NCI-H2227 treated with DMSO at 0.1 percent for 48 hours (cell line): ENCODE measurements around the gene VPS37B.
A peak's percentile ranks its signal among the peaks of the same experiment; 100 is the strongest.
"Not testable (repeated sequence)": the region's sequence is repeated elsewhere in the genome, so short reads cannot be mapped to it uniquely, and the experiment has no call there.

Experiments used
- DNase-seq: peaks from one replicate; lab custom pipeline; 2025; lab: John Stamatoyannopoulos, UW

Gene VPS37B

DNA sequence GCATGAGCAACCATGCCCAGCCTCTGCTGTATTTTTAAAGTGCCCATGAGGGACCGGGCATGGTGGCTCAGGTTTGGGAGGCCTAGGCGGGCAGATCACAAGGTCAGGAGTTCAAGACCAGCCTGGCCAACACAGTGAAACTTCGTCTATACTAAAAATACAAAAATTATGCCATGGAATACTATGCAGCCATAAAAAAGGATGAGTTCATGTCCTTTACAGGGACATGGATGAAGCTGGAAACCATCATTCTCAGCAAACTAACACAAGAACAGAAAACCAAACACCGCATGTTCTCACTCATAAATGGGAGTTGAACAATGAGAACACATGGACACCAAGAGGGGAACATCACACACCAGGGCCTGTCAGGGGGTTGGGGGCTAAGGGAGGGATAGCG is 9.3 kb upstream of the VPS37B start:
- DNase-seq: not testable (repeated sequence)

GRCh38 chr12:122903693-122904034 is 7.7 kb upstream of the VPS37B start:
- DNase-seq: no peak

- DNase-seq: no peak
Measured at GRCh38 chr12:122902854-122903692, 7.1 kb upstream of the VPS37B start.

GRCh38 chr12:122899887-122900286 is 4.0 kb upstream of the VPS37B start:
- no peak for DNase-seq

- DNase-seq: no peak
Measured at GRCh38 chr12:122896662-122897061, 738 bp upstream of the VPS37B start.

GRCh38 chr12:122895320-122895703 is 612 bp downstream of the VPS37B start:
- DNase-seq: no peak

- DNase-seq: no peak
Measured at GRCh38 chr12:122894193-122895121, 1.5 kb downstream of the VPS37B start.

DNA sequence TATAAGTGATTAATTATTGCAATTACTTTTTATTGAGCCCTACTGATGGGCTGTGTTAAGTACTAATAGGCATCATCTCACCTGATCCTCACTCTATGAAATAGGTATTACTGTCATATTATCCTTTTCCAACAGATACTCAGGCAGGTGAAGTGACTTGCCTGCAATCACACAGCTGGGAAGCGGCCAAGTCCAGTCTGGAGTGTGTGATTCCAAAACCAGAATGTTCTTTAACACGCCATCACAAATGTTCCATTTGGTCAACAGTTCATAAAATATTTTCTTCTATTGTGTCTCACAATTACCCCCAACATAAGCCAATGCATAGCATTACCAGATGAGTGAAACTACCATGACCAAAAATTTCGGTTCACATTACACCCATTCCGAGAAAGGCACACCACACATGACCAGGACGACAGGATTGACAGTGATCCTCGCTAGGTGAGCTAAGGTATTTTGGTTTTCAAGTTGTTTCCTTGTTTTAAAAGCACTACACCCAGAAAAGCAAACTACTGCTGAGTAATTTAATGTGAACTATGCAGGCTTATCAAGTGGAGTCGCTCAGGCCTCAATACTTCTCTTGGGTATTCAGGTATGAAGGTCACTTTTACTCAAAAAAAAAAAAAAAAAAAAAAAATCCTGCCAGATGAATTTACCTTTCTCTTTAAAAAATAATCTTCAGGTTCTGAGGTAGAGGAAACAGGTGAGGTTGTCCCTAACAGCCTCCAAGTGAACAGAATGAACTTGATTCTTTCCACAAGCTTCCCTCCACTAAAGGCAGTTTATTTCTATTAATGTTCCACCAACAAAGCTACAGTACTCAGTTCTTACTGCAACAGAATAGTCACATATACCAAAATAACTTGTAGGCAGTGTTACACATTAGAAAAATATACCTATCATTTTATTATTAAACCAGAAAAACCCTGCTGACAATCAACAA is 2.4 kb downstream of the VPS37B start:
- DNase-seq: no peak

GRCh38 chr12:122892724-122893123 is 3.2 kb downstream of the VPS37B start:
- not testable (repeated sequence) for DNase-seq

DNA sequence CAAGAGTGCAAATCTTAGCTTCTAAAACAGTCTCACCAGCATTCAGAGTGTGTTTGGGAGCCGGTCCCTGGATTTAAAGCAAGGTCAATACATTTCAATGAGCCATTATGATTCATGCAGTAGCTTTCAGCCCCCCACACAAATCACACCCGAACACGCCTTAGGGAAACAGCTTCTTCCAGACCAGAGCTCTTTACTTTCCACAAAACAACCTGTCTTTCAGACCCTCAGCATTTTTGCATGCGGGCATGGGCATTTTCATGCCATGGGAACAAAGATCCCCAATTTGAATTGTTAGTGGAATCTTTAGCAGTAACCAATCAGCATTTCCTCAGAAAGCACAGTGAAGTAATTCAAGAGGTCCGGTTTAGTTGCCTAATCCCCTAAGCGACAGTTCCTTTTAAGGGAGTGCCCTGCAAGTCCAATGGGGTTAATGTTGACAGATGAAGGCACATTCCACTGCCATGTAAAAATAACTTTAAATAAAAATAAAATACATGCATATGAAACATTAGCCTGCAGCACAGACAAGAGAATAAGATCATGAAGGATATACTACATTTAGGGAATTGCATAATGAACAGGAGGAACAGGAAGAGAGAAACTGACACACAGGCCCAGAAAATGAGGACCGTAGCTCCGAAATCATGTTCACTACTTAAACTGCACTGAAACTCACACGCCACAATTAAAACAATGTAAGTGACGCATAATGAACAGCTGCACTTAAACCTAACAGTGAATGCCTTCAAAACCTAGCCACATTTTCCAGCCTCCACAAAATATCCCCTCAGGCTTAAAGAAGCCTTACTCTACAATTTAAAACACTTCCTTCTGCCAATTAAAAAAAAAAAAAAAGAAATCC is 4.0 kb downstream of the VPS37B start:
- no peak for DNase-seq

DNA sequence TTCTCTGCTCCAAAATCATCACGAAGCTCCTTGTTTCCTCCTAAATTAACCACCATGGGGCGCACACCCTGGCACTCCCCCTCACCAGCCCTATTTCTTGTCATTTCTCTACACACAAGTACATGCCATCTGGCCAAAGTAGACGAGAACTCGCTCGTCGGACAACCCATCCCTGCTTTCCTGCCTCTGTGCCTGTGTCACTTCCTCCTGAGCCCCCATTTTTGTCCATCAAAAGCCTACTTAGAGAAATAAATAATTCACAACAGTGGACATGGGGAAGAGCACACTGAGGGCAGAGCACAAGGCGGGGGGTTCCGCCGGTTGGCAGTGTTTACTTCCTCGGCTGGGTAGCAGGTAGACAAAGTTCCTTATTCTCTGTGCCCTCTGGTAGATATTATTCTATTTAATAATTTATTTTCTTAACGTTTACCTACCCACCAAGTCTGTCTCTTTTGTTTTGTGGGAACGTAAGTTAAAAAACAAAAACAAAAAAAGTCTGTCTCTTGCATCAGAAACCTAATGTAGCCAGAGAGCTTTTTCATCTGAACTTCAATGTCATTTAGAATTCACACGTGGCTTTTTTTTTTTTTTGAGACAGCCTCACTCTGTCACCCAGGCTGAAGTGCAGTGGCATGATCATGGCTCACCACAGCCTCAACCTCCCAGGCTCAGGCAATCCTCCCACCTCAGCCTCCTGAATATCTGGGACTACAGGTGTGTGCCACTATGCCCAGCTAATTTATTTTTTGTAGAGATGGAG is 6.0 kb downstream of the VPS37B start:
- DNase-seq: no peak

DNA sequence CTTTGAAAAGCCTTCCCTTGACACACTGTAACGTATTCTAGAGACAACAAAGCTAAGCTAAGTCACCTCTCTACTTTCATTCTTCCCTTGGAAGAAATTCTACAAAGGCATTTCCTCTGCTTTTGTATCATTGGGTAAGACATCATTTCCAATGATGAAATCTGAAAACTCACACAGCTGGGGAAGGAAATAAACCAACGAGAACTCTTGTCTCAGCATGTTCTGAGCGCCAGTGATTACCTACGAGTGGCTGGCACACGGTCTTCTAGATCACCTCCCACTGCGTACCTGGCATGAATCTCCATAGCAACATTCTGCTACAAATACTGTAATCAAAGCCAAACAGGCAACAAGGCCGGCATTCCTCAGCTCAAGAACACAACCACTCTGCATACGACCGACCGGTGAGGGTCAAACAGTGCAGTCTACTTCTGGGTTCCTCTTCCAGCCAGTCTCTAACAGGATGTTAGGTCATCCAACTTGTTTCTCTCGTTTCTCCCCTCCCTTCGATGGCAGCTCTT is 7.6 kb downstream of the VPS37B start:
- peak; percentile 53 for DNase-seq

DNA sequence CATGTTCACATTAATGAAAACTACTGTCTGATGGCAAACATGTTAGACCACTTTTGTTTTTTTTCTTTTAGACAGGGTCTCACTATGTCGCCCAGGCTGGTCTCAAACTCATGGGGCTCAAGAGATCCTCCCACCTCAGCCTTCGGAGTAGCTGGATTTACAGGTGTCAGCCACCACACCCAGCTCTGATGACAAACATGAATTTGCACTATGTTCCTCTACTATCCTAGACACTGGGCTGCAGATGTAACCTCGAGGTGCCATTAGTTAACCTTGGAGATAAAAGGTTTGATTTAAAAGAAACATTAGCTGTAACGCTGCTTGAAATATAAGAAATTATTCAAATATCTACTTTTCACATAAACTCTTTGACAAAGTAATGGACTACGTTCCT is 8.1 kb downstream of the VPS37B start:
- no peak for DNase-seq

DNA sequence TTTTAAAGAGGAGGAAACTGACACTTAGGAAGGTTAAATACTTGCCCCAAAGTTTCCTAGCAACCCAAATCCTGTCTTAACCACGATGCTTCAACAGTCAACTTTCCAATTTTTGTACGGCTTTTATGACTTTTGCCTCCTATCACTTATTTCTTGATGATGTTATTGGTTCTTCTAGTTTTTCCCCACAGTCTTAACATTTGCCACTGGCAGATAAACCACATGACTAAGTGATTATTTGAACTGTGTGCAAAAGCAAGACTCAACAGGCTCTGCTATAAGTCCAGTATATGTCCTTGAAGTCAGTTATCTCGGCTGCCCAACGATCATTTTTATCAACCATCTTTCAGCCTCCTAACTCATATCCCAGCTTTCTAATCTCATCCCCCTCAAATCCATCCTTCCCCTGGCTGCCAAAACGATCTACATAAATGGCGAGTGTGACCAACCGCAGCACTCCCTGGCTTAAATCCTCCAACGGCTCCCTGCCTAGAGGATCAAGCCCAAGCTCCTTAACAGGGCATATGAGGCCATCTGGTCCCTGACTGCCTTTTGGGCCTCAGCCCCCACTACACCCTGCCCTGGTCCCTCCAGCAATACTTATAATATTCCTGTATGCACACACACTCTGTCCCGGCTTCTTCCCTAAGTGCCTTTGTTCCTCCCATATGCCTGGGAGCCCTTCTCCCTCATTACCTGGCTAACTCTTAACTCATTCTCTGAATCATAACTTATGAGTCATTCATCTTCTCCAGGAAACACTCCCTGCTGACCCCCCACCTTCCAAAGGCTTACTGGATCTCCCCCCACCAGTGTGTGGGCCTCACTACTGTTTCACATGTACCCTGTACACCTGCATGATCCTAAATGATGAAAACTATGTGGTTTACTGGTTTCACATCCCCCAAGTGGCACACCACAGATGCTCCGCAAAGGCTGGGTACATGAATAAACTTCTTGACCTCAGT is 8.8 kb downstream of the VPS37B start:
- peak; percentile 29 for DNase-seq

DNA sequence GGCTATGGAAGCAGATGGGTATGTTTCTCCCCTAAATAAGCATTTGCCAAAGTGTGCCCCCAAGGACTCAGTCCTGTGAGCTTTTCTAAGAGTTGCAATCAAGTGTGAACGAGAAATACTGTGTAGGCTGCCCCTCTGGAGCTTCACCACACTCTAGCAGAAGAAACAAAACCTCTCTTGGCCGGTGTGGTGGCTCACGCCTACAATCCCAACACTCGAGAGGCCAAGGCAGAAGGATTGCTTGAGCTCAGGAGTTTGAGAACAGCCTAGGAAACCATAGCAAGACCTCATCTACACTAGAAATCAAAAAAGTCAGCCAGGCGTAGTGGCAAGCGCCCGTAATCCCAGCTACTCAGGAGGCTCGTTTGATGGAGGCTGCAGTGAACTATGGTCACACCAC is 9.8 kb downstream of the VPS37B start:
- no peak for DNase-seq

DNA sequence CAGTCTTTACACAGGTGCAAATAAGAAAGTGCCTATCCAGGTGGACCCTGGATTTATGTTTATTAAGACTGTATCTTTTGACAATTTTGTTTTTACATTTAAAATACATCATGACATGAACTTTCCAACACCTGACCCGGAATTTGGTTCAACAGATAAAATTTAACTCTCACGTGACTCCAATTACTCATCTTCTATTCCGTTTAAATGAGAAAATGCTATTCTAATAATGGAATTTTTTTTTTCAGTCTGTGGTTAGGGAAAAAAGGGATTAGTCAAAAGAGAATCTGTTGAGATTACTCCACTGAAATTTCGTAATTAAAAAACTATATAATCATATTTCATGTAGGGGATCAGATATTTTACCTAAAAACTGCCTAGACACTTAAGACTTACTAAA is 11.1 kb downstream of the VPS37B start:
- DNase-seq: no peak

DNA sequence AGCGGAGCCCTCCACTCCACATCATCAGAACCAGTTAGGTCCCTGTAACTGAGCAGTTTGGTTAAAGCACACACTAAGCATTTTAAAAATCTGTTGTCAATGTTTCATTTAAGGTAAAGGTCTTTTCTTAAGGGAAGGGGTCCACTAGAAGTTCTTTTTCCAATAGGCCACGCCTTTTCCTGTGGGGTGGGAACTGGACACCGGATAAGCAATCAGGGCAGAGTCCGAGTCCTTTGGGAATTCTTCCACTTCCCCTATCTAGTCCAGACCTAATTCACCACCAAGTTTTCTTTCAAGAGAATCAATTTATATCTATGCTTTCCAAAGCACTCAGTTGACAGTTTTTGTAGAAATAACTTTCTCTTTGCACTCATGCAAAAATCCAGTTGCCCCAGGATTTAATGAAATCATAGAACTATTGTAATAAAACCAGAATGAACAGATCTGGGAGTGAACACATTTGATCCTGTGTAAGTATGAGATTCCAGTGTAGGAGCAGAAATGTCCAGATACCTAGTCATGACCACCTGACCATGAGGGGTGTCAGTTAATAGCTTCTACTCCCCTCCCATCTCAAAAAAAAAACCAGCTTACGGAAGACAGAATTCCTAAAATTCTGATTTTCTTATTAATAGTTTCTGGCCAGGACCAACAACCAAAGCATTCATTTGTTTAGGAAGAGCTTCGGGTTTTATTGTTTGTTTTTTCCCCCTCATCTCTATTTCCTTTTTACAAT is 11.7 kb downstream of the VPS37B start:
- no peak for DNase-seq

DNA sequence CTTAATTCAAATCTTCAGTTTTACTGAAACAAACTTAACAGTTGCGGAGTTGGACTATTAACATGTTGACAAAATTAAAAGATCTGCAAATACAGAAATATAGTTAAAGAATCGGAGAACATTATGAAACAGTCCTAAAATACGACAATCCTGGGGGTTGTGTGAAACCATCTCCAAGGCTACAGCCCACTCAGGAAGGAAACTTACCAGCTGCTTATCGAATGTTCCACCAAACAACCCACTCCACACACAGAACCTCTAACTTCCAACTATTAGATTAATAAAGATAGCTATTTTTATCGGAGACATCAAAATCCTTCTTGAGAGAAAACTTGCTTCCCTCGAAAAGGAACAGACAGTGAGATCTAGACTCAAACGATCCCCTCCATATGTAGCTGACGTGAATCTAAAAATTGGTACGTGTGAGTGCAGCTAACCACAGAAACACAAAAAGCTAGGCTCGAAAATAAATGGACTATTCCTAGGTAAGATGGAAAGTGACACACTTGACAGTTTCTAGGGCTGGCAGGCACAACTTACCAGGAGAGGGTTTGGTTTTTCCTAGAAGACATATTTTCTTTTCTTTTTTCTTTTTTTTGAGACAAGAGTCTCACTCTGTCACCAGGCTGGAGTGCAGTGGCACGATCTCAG is 12.9 kb downstream of the VPS37B start:
- DNase-seq: no peak
